ENCODE results near the gene SPATA1. TPM values are rescaled to one million over a fixed set of nuclear protein-coding genes. Genes with fewer than 3 reads are reported as not detected.

Gene SPATA1
- total and polyA plus RNA-seq, 2 donors from 2014 or later, result 0.62 to 2.5 TPM

- FAIRE-seq (no peak), DNase-seq (no peak)
- H3K27ac ChIP-seq (ENCODE audit: low read depth in 2 of 2, low read length in 2 of 2), result no peak overlapping the region
- intact Hi-C loops (cut with DNase I), result no loop called here
- no peaks in the 10 kb centered on the region for H3K36me3 ChIP-seq (ENCODE audit: control insufficient read depth in 2 of 3, insufficient read depth in 3 of 3, low read length in 3 of 3)
- TF ChIP-seq CTCF (IDR thresholded peaks at IDR 0.05; ENCODE audit: borderline replicate concordance, extremely low read depth, insufficient read depth), result no peak
- no peak overlapping the region for H3K4me3 ChIP-seq (ENCODE audit: low read length in 3 of 3)
- H3K9me3 ChIP-seq (ENCODE audit: control insufficient read depth in 2 of 3, insufficient read depth in 1 of 3, low read length in 3 of 3), result no peaks in the 10 kb centered on the region
- H3K9ac ChIP-seq (ENCODE audit: low read length in 3 of 3), result no peak overlapping the region
- no peaks in the 10 kb centered on the region for H3K4me1 ChIP-seq (ENCODE audit: control insufficient read depth in 2 of 3, insufficient read depth in 2 of 3, low read depth in 1 of 3, low read length in 3 of 3)
- H3K27me3 ChIP-seq (ENCODE audit: control insufficient read depth, insufficient read depth, low read length), result no peaks in the 10 kb centered on the region
Observed at GRCh38 chr1:84525779-84526178, 19.6 kb downstream of the SPATA1 start.

- Histone ChIP-seq H3K4me1 (ENCODE audit: control insufficient read depth in 2 of 3, insufficient read depth in 2 of 3, low read depth in 1 of 3, low read length in 3 of 3) (no peaks in the 10 kb centered on the region), H3K27me3 (ENCODE audit: control insufficient read depth, insufficient read depth, low read length) (no peaks in the 10 kb centered on the region), H3K4me3 (ENCODE audit: low read length in 3 of 3) (no peak overlapping the region), H3K27ac (ENCODE audit: low read depth in 2 of 2, low read length in 2 of 2) (no peak overlapping the region), H3K9me3 (ENCODE audit: control insufficient read depth in 2 of 3, insufficient read depth in 1 of 3, low read length in 3 of 3) (no peaks in the 10 kb centered on the region), H3K36me3 (ENCODE audit: control insufficient read depth in 2 of 3, insufficient read depth in 3 of 3, low read length in 3 of 3) (no peaks in the 10 kb centered on the region), H3K9ac (ENCODE audit: low read length in 3 of 3) (no peak overlapping the region)
- intact Hi-C loops (cut with DNase I), result no loop called here
- peak in 1 of 5 donors; percentile 5 for DNase-seq
- no peak for TF ChIP-seq CTCF (IDR thresholded peaks at IDR 0.05; ENCODE audit: borderline replicate concordance, extremely low read depth, insufficient read depth)
- FAIRE-seq, result no peak
Observed at GRCh38 chr1:84538599-84538998, 32.4 kb downstream of the SPATA1 start.

- no peaks in the 10 kb centered on the region for H3K27me3 ChIP-seq (ENCODE audit: control insufficient read depth, insufficient read depth, low read length)
- H3K4me1 ChIP-seq (ENCODE audit: control insufficient read depth in 2 of 3, insufficient read depth in 2 of 3, low read depth in 1 of 3, low read length in 3 of 3), result no peaks in the 10 kb centered on the region
- intact Hi-C loops (cut with DNase I), result no loop called here
- H3K4me3 ChIP-seq (ENCODE audit: low read length in 3 of 3), result no peak overlapping the region
- no peak overlapping the region for H3K27ac ChIP-seq (ENCODE audit: low read depth in 2 of 2, low read length in 2 of 2)
- H3K9ac ChIP-seq (ENCODE audit: low read length in 3 of 3), result no peak overlapping the region
- no peaks in the 10 kb centered on the region for H3K36me3 ChIP-seq (ENCODE audit: control insufficient read depth in 2 of 3, insufficient read depth in 3 of 3, low read length in 3 of 3)
- DNase-seq (no peak), FAIRE-seq (no peak)
- TF ChIP-seq CTCF (IDR thresholded peaks at IDR 0.05; ENCODE audit: borderline replicate concordance, extremely low read depth, insufficient read depth), result no peak
- no peaks in the 10 kb centered on the region for H3K9me3 ChIP-seq (ENCODE audit: control insufficient read depth in 2 of 3, insufficient read depth in 1 of 3, low read length in 3 of 3)
Observed at GRCh38 chr1:84539972-84540371, 33.8 kb downstream of the SPATA1 start.

- intact Hi-C loops (cut with DNase I), result no loop called here
- H3K36me3 ChIP-seq (ENCODE audit: control insufficient read depth in 2 of 3, insufficient read depth in 3 of 3, low read length in 3 of 3), result no peaks in the 10 kb centered on the region
- peak in 2 of 5 donors; percentile 43 to 75 for DNase-seq
- H3K4me3 ChIP-seq (ENCODE audit: low read length in 3 of 3), result no peak overlapping the region
- TF ChIP-seq CTCF (IDR thresholded peaks at IDR 0.05; ENCODE audit: borderline replicate concordance, extremely low read depth, insufficient read depth), result no peak
- no peak overlapping the region for H3K27ac ChIP-seq (ENCODE audit: low read depth in 2 of 2, low read length in 2 of 2)
- no peak for FAIRE-seq
- H3K9ac ChIP-seq (ENCODE audit: low read length in 3 of 3), result no peak overlapping the region
- no peaks in the 10 kb centered on the region for H3K4me1 ChIP-seq (ENCODE audit: control insufficient read depth in 2 of 3, insufficient read depth in 2 of 3, low read depth in 1 of 3, low read length in 3 of 3)
- no peaks in the 10 kb centered on the region for H3K27me3 ChIP-seq (ENCODE audit: control insufficient read depth, insufficient read depth, low read length)
- H3K9me3 ChIP-seq (ENCODE audit: control insufficient read depth in 2 of 3, insufficient read depth in 1 of 3, low read length in 3 of 3), result no peaks in the 10 kb centered on the region
Observed at GRCh38 chr1:84540759-84541158, 34.6 kb downstream of the SPATA1 start.

Measured in kidney (tissue), 14 donors.